HepG2 (cell line): ENCODE measurements around the gene HSPB6. TPM values are rescaled to one million over a fixed set of nuclear protein-coding genes. Genes with fewer than 3 reads are reported as not detected.

Experiments
- AHDC1 ChIP-seq: sonication (generic); formaldehyde crosslinking; IDR thresholded peaks from 2 replicates; pipeline ENCODE4 v1.5.1; 2020; ENCODE audit warnings: mild to moderate bottlenecking, missing genetic modification reagents, borderline replicate concordance
- ATF6 ChIP-seq: sonication (generic); formaldehyde crosslinking; conservative IDR thresholded peaks from 2 replicates; pipeline ENCODE4 v1.4.0; 2020; ENCODE audit warnings: missing genetic modification reagents
- DNMT3B ChIP-seq: conservative IDR thresholded peaks from 2 replicates; pipeline ENCODE4 v1.6.1; 2016; ENCODE audit warnings: missing biosample characterization, control low read depth
- FOXK2 ChIP-seq: fragments of 450-650 bp; IDR thresholded peaks from 2 replicates; pipeline ENCODE4 v1.6.1; 2016
- SALL1 ChIP-seq: sonication (generic); formaldehyde crosslinking; IDR thresholded peaks from 2 replicates; pipeline ENCODE4 v1.8.0; 2022; ENCODE audit warnings: mild to moderate bottlenecking, missing genetic modification reagents
- SATB2 ChIP-seq: sonication (generic); formaldehyde crosslinking; IDR thresholded peaks from 2 replicates; pipeline ENCODE4 v1.5.0; 2020; ENCODE audit warnings: missing genetic modification reagents
- THAP9 ChIP-seq: sonication (generic); formaldehyde crosslinking; IDR thresholded peaks from 2 replicates; pipeline ENCODE4; 2020; ENCODE audit warnings: missing genetic modification reagents, mild to moderate bottlenecking, borderline replicate concordance
- U2AF1 ChIP-seq: fragments of 200-400 bp; formaldehyde crosslinking; optimal IDR thresholded peaks from 2 replicates; pipeline ENCODE3; 2017; ENCODE audit warnings: mild to moderate bottlenecking, low read depth, low read length
- ZNF329 ChIP-seq: sonication (generic); formaldehyde crosslinking; IDR thresholded peaks from 2 replicates; pipeline ENCODE4 v1.9.0; 2021; ENCODE audit warnings: low read depth, mild to moderate bottlenecking, missing genetic modification reagents
- ZNF367 ChIP-seq: sonication (generic); formaldehyde crosslinking; IDR thresholded peaks from 2 replicates; pipeline ENCODE4 v1.4.0; 2020; ENCODE audit warnings: missing genetic modification reagents, borderline replicate concordance
- ZNF709 ChIP-seq: sonication (generic); formaldehyde crosslinking; IDR thresholded peaks from 2 replicates; pipeline ENCODE4 v1.5.0; 2020; ENCODE audit warnings: mild to moderate bottlenecking, missing genetic modification reagents
- polyA plus RNA-seq, 8 experiments: library from polyadenylated mRNA; depleted of rRNA in 3 of 8; stranded (reverse) in 7 of 8; unstranded in 1 of 8; fragments of >200 nt; fragmentation: Illumina TruSeq in 4 of 8; extraction: Trizol in 4 of 8; gene quantifications; 2 replicates each; pipeline versions ENCODE4 v1.2.1 to v1.2.3, GENCODE V29; 2011 to 2016; ENCODE audit warnings: low read depth in 4 of 8, missing spikeins in 1 of 8, mixed read lengths in 1 of 8; ENCODE audit not compliant: insufficient read depth in 1 of 8
- total RNA-seq, 5 experiments: library from RNA; depleted of rRNA; stranded (reverse); fragments of >200 nt; fragmentation: Illumina TruSeq; extraction: Trizol; gene quantifications; 2 replicates each; pipeline ENCODE4 v1.2.3, GENCODE V29; 2016; ENCODE audit warnings: low read depth in 1 of 5
- TF ChIP-seq, protein P1 (sequence below): IDR thresholded peaks from 2 replicates; pipeline ENCODE4 v1.6.1; 2012; ENCODE audit warnings: low read length, improper control_type of control experiment
- TF ChIP-seq, protein P2 (sequence below): sonication (generic); formaldehyde crosslinking; IDR thresholded peaks from 2 replicates; pipeline ENCODE4 v1.8.1; 2023; ENCODE audit warnings: mild to moderate bottlenecking, missing genetic modification reagents

Gene HSPB6
- total and polyA plus RNA-seq, 2 of the 13 experiments (the other 11 are each of a cell fraction or from before 2014, with no cell fraction given) = 0.18 TPM; not detected in 1

GRCh38 chr19:35740423-35741202, 16.2 kb downstream of the HSPB6 start (continued):
- no peak for TF ChIP-seq AHDC1
- peak; percentile 41 for TF ChIP-seq U2AF1
- peak; percentile 5; the same call in 1 of the 2 replicates for TF ChIP-seq FOXK2
- TF ChIP-seq ZNF329 (CRISPR knock-in tag) = peak; percentile 84; the same call in 1 of the 2 replicates
- TF ChIP-seq THAP9 (CRISPR knock-in tag) = peak; percentile 28; the same call in 1 of the 2 replicates
- 0 out of 2 replicates have a peak, but pooled peaks have one; percentile 67 for TF ChIP-seq SATB2 (CRISPR knock-in tag)
- 0 out of 2 replicates have a peak, but pooled peaks have one; percentile 76 for TF ChIP-seq ZNF709 (CRISPR knock-in tag)
- TF ChIP-seq ATF6 = no peak
- TF ChIP-seq SALL1 (CRISPR knock-in tag) = peak; percentile 83
- TF ChIP-seq, protein P1, sequence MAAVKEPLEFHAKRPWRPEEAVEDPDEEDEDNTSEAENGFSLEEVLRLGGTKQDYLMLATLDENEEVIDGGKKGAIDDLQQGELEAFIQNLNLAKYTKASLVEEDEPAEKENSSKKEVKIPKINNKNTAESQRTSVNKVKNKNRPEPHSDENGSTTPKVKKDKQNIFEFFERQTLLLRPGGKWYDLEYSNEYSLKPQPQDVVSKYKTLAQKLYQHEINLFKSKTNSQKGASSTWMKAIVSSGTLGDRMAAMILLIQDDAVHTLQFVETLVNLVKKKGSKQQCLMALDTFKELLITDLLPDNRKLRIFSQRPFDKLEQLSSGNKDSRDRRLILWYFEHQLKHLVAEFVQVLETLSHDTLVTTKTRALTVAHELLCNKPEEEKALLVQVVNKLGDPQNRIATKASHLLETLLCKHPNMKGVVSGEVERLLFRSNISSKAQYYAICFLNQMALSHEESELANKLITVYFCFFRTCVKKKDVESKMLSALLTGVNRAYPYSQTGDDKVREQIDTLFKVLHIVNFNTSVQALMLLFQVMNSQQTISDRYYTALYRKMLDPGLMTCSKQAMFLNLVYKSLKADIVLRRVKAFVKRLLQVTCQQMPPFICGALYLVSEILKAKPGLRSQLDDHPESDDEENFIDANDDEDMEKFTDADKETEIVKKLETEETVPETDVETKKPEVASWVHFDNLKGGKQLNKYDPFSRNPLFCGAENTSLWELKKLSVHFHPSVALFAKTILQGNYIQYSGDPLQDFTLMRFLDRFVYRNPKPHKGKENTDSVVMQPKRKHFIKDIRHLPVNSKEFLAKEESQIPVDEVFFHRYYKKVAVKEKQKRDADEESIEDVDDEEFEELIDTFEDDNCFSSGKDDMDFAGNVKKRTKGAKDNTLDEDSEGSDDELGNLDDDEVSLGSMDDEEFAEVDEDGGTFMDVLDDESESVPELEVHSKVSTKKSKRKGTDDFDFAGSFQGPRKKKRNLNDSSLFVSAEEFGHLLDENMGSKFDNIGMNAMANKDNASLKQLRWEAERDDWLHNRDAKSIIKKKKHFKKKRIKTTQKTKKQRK = no peak
- TF ChIP-seq ZNF367 = no peak
- TF ChIP-seq, protein P2, sequence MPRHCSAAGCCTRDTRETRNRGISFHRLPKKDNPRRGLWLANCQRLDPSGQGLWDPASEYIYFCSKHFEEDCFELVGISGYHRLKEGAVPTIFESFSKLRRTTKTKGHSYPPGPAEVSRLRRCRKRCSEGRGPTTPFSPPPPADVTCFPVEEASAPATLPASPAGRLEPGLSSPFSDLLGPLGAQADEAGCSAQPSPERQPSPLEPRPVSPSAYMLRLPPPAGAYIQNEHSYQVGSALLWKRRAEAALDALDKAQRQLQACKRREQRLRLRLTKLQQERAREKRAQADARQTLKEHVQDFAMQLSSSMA = peak; percentile 82; the same call in 1 of the 2 replicates
- TF ChIP-seq DNMT3B (CRISPR knock-in tag) = 0 out of 2 replicates have a peak, but pooled peaks have one; percentile 41
